CD14-positive monocyte (primary cell): ENCODE measurements around the gene DIAPH1. TPM values are rescaled to one million over a fixed set of nuclear protein-coding genes. Genes with fewer than 3 reads are reported as not detected.
A peak's percentile ranks its signal among the peaks of the same experiment; 100 is the strongest.

ENCODE experiments used
- DNase-seq, 3 donors: peaks; one replicate each; pipeline ENCODE4 v3.0.0-alpha.2; 2011 to 2022
- H2AFZ ChIP-seq: 2 replicates; pipeline ENCODE4 v1.6.0; 2012; ENCODE audit warnings: mild to moderate bottlenecking, low read depth, low read length, inconsistent platforms; ENCODE audit not compliant: insufficient read depth, poor library complexity, severe bottlenecking
- H3K27ac ChIP-seq, 2 donors: 1 replicate in 1 of 2; 2 replicates in 1 of 2; pipeline ENCODE4 v1.5.1; 2012 to 2013; ENCODE audit warnings: low read length in 2 of 2, control low read depth in 1 of 2, inconsistent platforms in 1 of 2, low read depth in 1 of 2, mild to moderate bottlenecking in 1 of 2
- H3K27me3 ChIP-seq, 2 donors: one replicate each; pipeline versions ENCODE4 v1.6.0 to v1.6.1; 2011 to 2013; ENCODE audit warnings: low read length in 2 of 2; ENCODE audit not compliant: control insufficient read depth in 2 of 2, insufficient read depth in 2 of 2
- H3K36me3 ChIP-seq, 2 donors: replicated peaks in 1 of 2; 1 replicate in 1 of 2; 2 replicates in 1 of 2; pipeline versions ENCODE4 v1.5.1 to v1.6.1; 2012 to 2013; ENCODE audit warnings: low read length in 2 of 2, control low read depth in 1 of 2, inconsistent platforms in 1 of 2, mild to moderate bottlenecking in 1 of 2; ENCODE audit not compliant: insufficient read depth in 2 of 2, control insufficient read depth in 1 of 2
- H3K4me1 ChIP-seq, 2 donors: 1 replicate in 1 of 2; 2 replicates in 1 of 2; pipeline versions ENCODE4 v1.5.1 to v1.6.1; 2012 to 2013; ENCODE audit warnings: low read length in 2 of 2, control low read depth in 1 of 2, inconsistent platforms in 1 of 2, mild to moderate bottlenecking in 1 of 2, moderate library complexity in 1 of 2; ENCODE audit not compliant: insufficient read depth in 2 of 2, control insufficient read depth in 1 of 2
- H3K4me2 ChIP-seq: replicated peaks from 2 replicates; pipeline ENCODE3; 2012; ENCODE audit warnings: low read length, moderate library complexity, mild to moderate bottlenecking; ENCODE audit not compliant: poor library complexity, severe bottlenecking; ENCODE audit errors: extremely low read depth
- H3K4me3 ChIP-seq, 3 experiments: fragments of 200-600 bp in 1 of 3; sonication (generic) in 1 of 3; replicated peaks in 1 of 3; 1 replicate in 2 of 3; 2 replicates in 1 of 3; pipeline ENCODE4 v1.5.1; 2011 to 2013; ENCODE audit warnings: low read length in 3 of 3, mild to moderate bottlenecking in 3 of 3, control low read depth in 2 of 3, low read depth in 2 of 3, inconsistent platforms in 1 of 3, moderate library complexity in 1 of 3
- H3K79me2 ChIP-seq: 2 replicates; pipeline ENCODE4 v1.6.0; 2012; ENCODE audit warnings: mild to moderate bottlenecking, control low read depth, inconsistent platforms, low read length, moderate library complexity; ENCODE audit not compliant: insufficient read depth
- H3K9ac ChIP-seq: 2 replicates; pipeline ENCODE4 v1.6.0; 2017; ENCODE audit warnings: low read length, mild to moderate bottlenecking; ENCODE audit not compliant: insufficient read depth, poor library complexity, severe bottlenecking
- H3K9me3 ChIP-seq, 2 donors: replicated peaks in 1 of 2; 1 replicate in 1 of 2; 2 replicates in 1 of 2; pipeline versions ENCODE4 v1.5.1 to v1.6.1; 2012 to 2013; ENCODE audit warnings: low read length in 2 of 2, control low read depth in 1 of 2; ENCODE audit not compliant: control insufficient read depth in 1 of 2, insufficient read depth in 1 of 2
- H4K20me1 ChIP-seq: 2 replicates; pipeline ENCODE4 v1.6.0; 2012; ENCODE audit warnings: mild to moderate bottlenecking, low read length, control low read depth, moderate library complexity; ENCODE audit not compliant: insufficient read depth
- H3K27ac Mint-ChIP-seq, 7 donors: one replicate each; pipeline ENCODE4 v1.8.0; 2020; ENCODE audit warnings: mild to moderate bottlenecking in 7 of 7, mixed read lengths in 7 of 7, moderate library complexity in 6 of 7, inconsistent platforms in 2 of 7
- H3K27me3 Mint-ChIP-seq, 3 donors: one replicate each; pipeline ENCODE4 v1.8.0; 2021 to 2022; ENCODE audit warnings: low read depth in 3 of 3, mild to moderate bottlenecking in 3 of 3, mixed read lengths in 3 of 3, moderate library complexity in 3 of 3, inconsistent platforms in 1 of 3
- H3K36me3 Mint-ChIP-seq, 2 donors: one replicate each; pipeline ENCODE4 v1.8.0; 2020; ENCODE audit warnings: mixed read lengths in 2 of 2, inconsistent platforms in 1 of 2, mild to moderate bottlenecking in 1 of 2
- H3K4me1 Mint-ChIP-seq: one replicate; pipeline ENCODE4 v1.8.0; 2020; ENCODE audit warnings: mild to moderate bottlenecking, mixed read lengths
- H3K4me3 Mint-ChIP-seq, 2 donors: one replicate each; pipeline ENCODE4 v1.8.0; 2020; ENCODE audit warnings: mild to moderate bottlenecking in 2 of 2, mixed read lengths in 2 of 2, moderate library complexity in 1 of 2
- H3K9me3 Mint-ChIP-seq, 7 donors: one replicate each; pipeline ENCODE4 v1.8.0; 2020 to 2022; ENCODE audit warnings: mixed read lengths in 7 of 7, mild to moderate bottlenecking in 6 of 7, moderate library complexity in 6 of 7, inconsistent platforms in 2 of 7
- WGBS: methylation state at CpG from one replicate; pipeline ENCODE4 v1.1.5; 2013; ENCODE audit warnings: missing lambda C conversion rate; ENCODE audit not compliant: insufficient coverage; 5-methylcytosine and 5-hydroxymethylcytosine counted together
- intact Hi-C, 2 donors: fragments of 100-400 bp; cut with micrococcal nuclease; formaldehyde crosslinking; loops; one replicate each; pipeline versions ENCODE4 v1.15.0 to v1.15.1; 2023
- polyA plus RNA-seq, 3 donors: library from polyadenylated mRNA; depleted of rRNA in 1 of 3; unstranded in 2 of 3; stranded (reverse) in 1 of 3; fragments of 300-500 nt in 2 of 3; fragments of >200 nt in 1 of 3; fragmentation: Illumina TruSeq in 2 of 3; gene quantifications; 1 replicate in 2 of 3; 2 replicates in 1 of 3; pipeline ENCODE4 v1.2.3, GENCODE V29; 2012 to 2021
- TF ChIP-seq, protein P1 (sequence below): fragments of 200-600 bp; IDR thresholded peaks from one replicate; pipeline ENCODE4 v1.8.0; 2022; ENCODE audit warnings: antibody characterized with exemption, mild to moderate bottlenecking

The DIAPH1 gene
- polyA plus RNA-seq, 3 donors, result 60.2 to 140 (median 98.6) TPM

GRCh38 chr5:141623186-141623585 is 4.4 kb upstream of the DIAPH1 start:
- TF ChIP-seq, protein P1, sequence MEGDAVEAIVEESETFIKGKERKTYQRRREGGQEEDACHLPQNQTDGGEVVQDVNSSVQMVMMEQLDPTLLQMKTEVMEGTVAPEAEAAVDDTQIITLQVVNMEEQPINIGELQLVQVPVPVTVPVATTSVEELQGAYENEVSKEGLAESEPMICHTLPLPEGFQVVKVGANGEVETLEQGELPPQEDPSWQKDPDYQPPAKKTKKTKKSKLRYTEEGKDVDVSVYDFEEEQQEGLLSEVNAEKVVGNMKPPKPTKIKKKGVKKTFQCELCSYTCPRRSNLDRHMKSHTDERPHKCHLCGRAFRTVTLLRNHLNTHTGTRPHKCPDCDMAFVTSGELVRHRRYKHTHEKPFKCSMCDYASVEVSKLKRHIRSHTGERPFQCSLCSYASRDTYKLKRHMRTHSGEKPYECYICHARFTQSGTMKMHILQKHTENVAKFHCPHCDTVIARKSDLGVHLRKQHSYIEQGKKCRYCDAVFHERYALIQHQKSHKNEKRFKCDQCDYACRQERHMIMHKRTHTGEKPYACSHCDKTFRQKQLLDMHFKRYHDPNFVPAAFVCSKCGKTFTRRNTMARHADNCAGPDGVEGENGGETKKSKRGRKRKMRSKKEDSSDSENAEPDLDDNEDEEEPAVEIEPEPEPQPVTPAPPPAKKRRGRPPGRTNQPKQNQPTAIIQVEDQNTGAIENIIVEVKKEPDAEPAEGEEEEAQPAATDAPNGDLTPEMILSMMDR, result no peak
- Histone ChIP-seq H3K27ac (peak overlapping the region; percentile 82 to 87), H3K4me1 (peaks cover 25 to 32% of the 10 kb centered on the region in 2 donors), H2AFZ (peak overlapping the region; percentile 67), H4K20me1 (no peaks in the 10 kb centered on the region), H3K4me2 (peak overlapping the region; percentile 64), H3K27me3 (no peaks in the 10 kb centered on the region), H3K79me2 (peaks cover 30% of the 10 kb centered on the region), H3K9me3 (no peaks in the 10 kb centered on the region), H3K4me3 (peak overlapping the region in 1 of 3 experiments; percentile 43), H3K36me3 (peaks cover 56 to 62% of the 10 kb centered on the region in 2 donors), H3K9ac (peak overlapping the region; percentile 39)
- Mint-ChIP-seq H3K27me3 (peaks cover 0 to 2% (median under 1%) of the 10 kb centered on the region in 3 donors), H3K27ac (peak overlapping the region; percentile 82 to 93 (median 90)), H3K9me3 (peaks cover 0 to 2% (median 0%) of the 10 kb centered on the region in 7 donors), H3K4me1 (peaks cover 37% of the 10 kb centered on the region), H3K4me3 (peak overlapping the region in 1 of 2 donors; percentile 62), H3K36me3 (peaks cover 57 to 76% of the 10 kb centered on the region in 2 donors)
- intact Hi-C loops, result no loop called here
- DNase-seq, result peak; percentile 82 to 90 (median 84)

GRCh38 chr5:141618030-141618803 is 583 bp downstream of the DIAPH1 start:
- Histone ChIP-seq H3K4me2 (peak overlapping the region; percentile 97), H3K9ac (peak overlapping the region; percentile 92), H2AFZ (peak overlapping the region; percentile 57), H3K79me2 (peaks cover 74% of the 10 kb centered on the region), H3K27ac (peak overlapping the region; percentile 82 to 88), H3K36me3 (peaks cover 20 to 23% of the 10 kb centered on the region in 2 donors), H3K4me1 (peaks cover 57 to 65% of the 10 kb centered on the region in 2 donors), H3K9me3 (no peaks in the 10 kb centered on the region), H3K27me3 (no peaks in the 10 kb centered on the region), H3K4me3 (peak overlapping the region; percentile 62 to 97 (median 96)), H4K20me1 (peaks cover 43% of the 10 kb centered on the region)
- Mint-ChIP-seq H3K9me3 (peaks cover 0 to 3% (median 0%) of the 10 kb centered on the region in 7 donors), H3K4me3 (peak overlapping the region; percentile 99), H3K4me1 (peaks cover 59% of the 10 kb centered on the region), H3K27ac (peak overlapping the region; percentile 95 to 97 (median 96)), H3K36me3 (peaks cover 27 to 43% of the 10 kb centered on the region in 2 donors), H3K27me3 (peaks cover 0 to 2% (median 2%) of the 10 kb centered on the region in 3 donors)
- TF ChIP-seq, protein P1, result no peak
- DNase-seq, result peak in 1 of 3 donors; percentile 36
- intact Hi-C loops, result loop anchor here (2.0 to 5.0 kb wide), 2 partner anchors 25 to 36 kb away; no protein-coding TSS in a partner anchor
- under 1% methylated on average over 35 of the region's 36 CpGs for WGBS
